IMR-90 (cell line): ENCODE measurements around the gene NOTO. TPM values are rescaled to one million over a fixed set of nuclear protein-coding genes. Genes with fewer than 3 reads are reported as not detected.

Experiments used
- ATAC-seq: fragments of 200-7000 bp; cut with Tn5 transposase; 2 replicates; pipeline ENCODE4 v1.9.1; 2020; ENCODE audit warnings: low read depth, mild to moderate bottlenecking, moderate library complexity
- BruUV-seq: library from RNA; stranded (reverse); fragments of 400-500 nt; replicated peaks from 2 replicates; lab custom pipeline; 2021; lab: Mats Ljungman, UMichigan
- CTCF ChIA-PET: fragments of 300-600 bp; formaldehyde crosslinking; extraction: SDS; loops from one replicate; lab custom pipeline; 2021; ENCODE audit warnings: antibody characterized with exemption; lab: Yijun Ruan, JAX
- POLR2A ChIA-PET: fragments of 300-600 bp; sonication (Branson Sonifier 250); formaldehyde crosslinking; loops from one replicate; lab custom pipeline; 2022; ENCODE audit warnings: antibody characterized with exemption; ENCODE audit not compliant: unreplicated experiment; lab: Charles Lee
- DNase-seq: peaks from one replicate; pipeline ENCODE4 v3.0.0; 2013
- H2AFZ ChIP-seq: replicated peaks from 2 replicates; pipeline ENCODE3; 2013; ENCODE audit warnings: low read length, mild to moderate bottlenecking; ENCODE audit not compliant: poor library complexity
- H2AK5ac ChIP-seq: 2 replicates; pipeline ENCODE4 v1.6.1; 2013; ENCODE audit warnings: low read depth, low read length, inconsistent platforms
- H2AK9ac ChIP-seq: replicated peaks from 2 replicates; pipeline ENCODE3; 2013; ENCODE audit warnings: mild to moderate bottlenecking, low read depth, low read length, moderate library complexity; ENCODE audit not compliant: poor library complexity
- H2BK120ac ChIP-seq: 2 replicates; pipeline ENCODE4 v1.6.1; 2013; ENCODE audit warnings: low read depth, low read length, inconsistent platforms
- H2BK15ac ChIP-seq: 3 replicates; pipeline ENCODE4 v1.6.1; 2013; ENCODE audit warnings: low read depth, low read length, inconsistent platforms
- H2BK20ac ChIP-seq: 2 replicates; pipeline ENCODE4 v1.6.1; 2013; ENCODE audit warnings: low read depth, mild to moderate bottlenecking, inconsistent platforms, low read length, moderate library complexity
- H2BK5ac ChIP-seq: 2 replicates; pipeline ENCODE4 v1.6.1; 2013; ENCODE audit warnings: mild to moderate bottlenecking, low read depth, low read length, inconsistent platforms; ENCODE audit not compliant: poor library complexity, severe bottlenecking
- H3K14ac ChIP-seq: replicated peaks from 2 replicates; pipeline ENCODE4 v1.6.1; 2013; ENCODE audit warnings: low read depth, low read length, inconsistent platforms
- H3K18ac ChIP-seq: 2 replicates; pipeline ENCODE4 v1.6.1; 2013; ENCODE audit warnings: low read depth, low read length, control low read depth
- H3K23ac ChIP-seq: 2 replicates; pipeline ENCODE4 v1.6.1; 2013; ENCODE audit warnings: low read depth, low read length, inconsistent platforms
- H3K27ac ChIP-seq: 2 replicates; pipeline ENCODE4 v1.5.1; 2013; ENCODE audit warnings: mild to moderate bottlenecking, control low read depth, low read length; ENCODE audit not compliant: insufficient read depth
- H3K27me3 ChIP-seq: 2 replicates; pipeline ENCODE4 v1.6.1; 2013; ENCODE audit warnings: low read length; ENCODE audit not compliant: control insufficient read depth, insufficient read depth
- H3K36me3 ChIP-seq: 2 replicates; pipeline ENCODE4 v1.6.1; 2013; ENCODE audit warnings: low read length, mixed read lengths; ENCODE audit not compliant: control insufficient read depth, insufficient read depth
- H3K4ac ChIP-seq: 2 replicates; pipeline ENCODE4 v1.6.1; 2013; ENCODE audit warnings: low read depth, low read length, inconsistent platforms
- H3K4me1 ChIP-seq: 2 replicates; pipeline ENCODE4 v1.6.1; 2013; ENCODE audit warnings: low read length, mixed read lengths; ENCODE audit not compliant: control insufficient read depth, insufficient read depth
- H3K4me2 ChIP-seq: 2 replicates; pipeline ENCODE4 v1.6.1; 2013; ENCODE audit warnings: low read depth, mild to moderate bottlenecking, control low read depth, low read length, moderate library complexity
- H3K4me3 ChIP-seq: 2 replicates; pipeline ENCODE4 v1.5.1; 2013; ENCODE audit warnings: low read depth, mild to moderate bottlenecking, control low read depth, low read length, moderate library complexity; ENCODE audit not compliant: insufficient read depth
- H3K56ac ChIP-seq: 2 replicates; pipeline ENCODE4 v1.6.1; 2013; ENCODE audit warnings: low read length, inconsistent platforms; ENCODE audit not compliant: insufficient read depth; ENCODE audit errors: extremely low read depth
- H3K79me1 ChIP-seq, 2 experiments: 2 replicates each; pipeline ENCODE4 v1.6.1; 2013; ENCODE audit warnings: low read length in 2 of 2, inconsistent platforms in 1 of 2, low read depth in 1 of 2
- H3K9ac ChIP-seq: 2 replicates; pipeline ENCODE4 v1.6.1; 2013; ENCODE audit warnings: low read depth, low read length, control low read depth
- H3K9me1 ChIP-seq: 2 replicates; pipeline ENCODE4 v1.6.1; 2013; ENCODE audit warnings: low read length, inconsistent platforms; ENCODE audit not compliant: insufficient read depth
- H3K9me3 ChIP-seq: 2 replicates; pipeline ENCODE4 v1.6.1; 2013; ENCODE audit warnings: low read length; ENCODE audit not compliant: control insufficient read depth, insufficient read depth
- H4K20me1 ChIP-seq: 2 replicates; pipeline ENCODE4 v1.6.1; 2013; ENCODE audit warnings: low read length, inconsistent platforms; ENCODE audit not compliant: insufficient read depth
- H4K5ac ChIP-seq: 2 replicates; pipeline ENCODE4 v1.6.1; 2013; ENCODE audit warnings: mild to moderate bottlenecking, low read depth, low read length, control low read depth
- H4K8ac ChIP-seq, 2 experiments: 2 replicates each; pipeline ENCODE4 v1.6.1; 2013; ENCODE audit warnings: low read depth in 2 of 2, low read length in 2 of 2, control low read depth in 1 of 2, inconsistent platforms in 1 of 2
- H4K91ac ChIP-seq: 2 replicates; pipeline ENCODE4 v1.6.1; 2013; ENCODE audit warnings: low read depth, low read length, inconsistent platforms; ENCODE audit not compliant: insufficient read depth
- BHLHE40 ChIP-seq: fragments of 150-350 bp; IDR thresholded peaks from 2 replicates; pipeline ENCODE4 v1.6.1; 2016; ENCODE audit warnings: mild to moderate bottlenecking, low read depth, low read length
- CEBPB ChIP-seq: IDR thresholded peaks from 2 replicates; pipeline ENCODE4 v1.6.1; 2012; ENCODE audit warnings: low read depth, low read length, improper control_type of control experiment
- CHD1 ChIP-seq: IDR thresholded peaks from 2 replicates; pipeline ENCODE4 v1.6.1; 2012; ENCODE audit warnings: low read depth, low read length, improper control_type of control experiment
- MAFK ChIP-seq: IDR thresholded peaks from 2 replicates; pipeline ENCODE4 v1.6.1; 2012; ENCODE audit warnings: low read depth, low read length, improper control_type of control experiment
- MAZ ChIP-seq: IDR thresholded peaks from 2 replicates; pipeline ENCODE4 v1.6.1; 2012; ENCODE audit warnings: low read depth, mild to moderate bottlenecking, low read length, improper control_type of control experiment, moderate library complexity, borderline replicate concordance
- MXI1 ChIP-seq: IDR thresholded peaks from 2 replicates; pipeline ENCODE4 v1.6.1; 2012; ENCODE audit warnings: low read depth, mild to moderate bottlenecking, low read length, moderate library complexity, borderline replicate concordance
- NFE2L2 ChIP-seq: fragments of 150-350 bp; IDR thresholded peaks from 2 replicates; pipeline ENCODE4 v1.6.1; 2016; ENCODE audit warnings: low read depth, mild to moderate bottlenecking, low read length
- POLR2A ChIP-seq: IDR thresholded peaks from 2 replicates; pipeline ENCODE4 v1.6.1; 2012; ENCODE audit warnings: mild to moderate bottlenecking, low read depth, low read length
- RAD21 ChIP-seq: IDR thresholded peaks from 2 replicates; pipeline ENCODE4 v1.6.1; 2012; ENCODE audit warnings: low read length, improper control_type of control experiment
- RCOR1 ChIP-seq: IDR thresholded peaks from 2 replicates; pipeline ENCODE4 v1.6.1; 2012; ENCODE audit warnings: mild to moderate bottlenecking, low read length, improper control_type of control experiment; ENCODE audit not compliant: insufficient replicate concordance
- RFX5 ChIP-seq: IDR thresholded peaks from 2 replicates; pipeline ENCODE4 v1.8.0; 2012; ENCODE audit warnings: low read depth, mild to moderate bottlenecking, low read length, moderate library complexity
- SMC3 ChIP-seq: fragments of 150-350 bp; IDR thresholded peaks from 2 replicates; pipeline ENCODE4 v1.6.1; 2016; ENCODE audit warnings: low read depth, mild to moderate bottlenecking, antibody characterized with exemption, low read length, moderate library complexity
- USF2 ChIP-seq: fragments of 150-350 bp; IDR thresholded peaks from 2 replicates; pipeline ENCODE4 v1.6.1; 2017; ENCODE audit warnings: mild to moderate bottlenecking, antibody characterized with exemption, low read length, low read depth
- WGBS, 2 experiments: methylation state at CpG; one replicate each; pipeline versions ENCODE4 v1.1.5 to v1.1.7; 2013; ENCODE audit warnings: missing lambda C conversion rate in 2 of 2; ENCODE audit not compliant: insufficient read length in 1 of 2; ENCODE audit errors: extremely low coverage in 2 of 2; 5-methylcytosine and 5-hydroxymethylcytosine counted together
- dilution Hi-C: fragments of 300-500 bp; cut with HindIII; formaldehyde crosslinking; loops from one replicate; pipeline ENCODE4 v1.14.3; 2018; ENCODE audit warnings: low sequenced_read_pairs; ENCODE audit not compliant: unreplicated experiment
- in situ Hi-C: fragments of 300-500 bp; cut with MboI; formaldehyde crosslinking; loops from 3 replicates; pipeline ENCODE4 v1.14.3; 2019; ENCODE audit warnings: low sequenced_read_pairs, inconsistent platforms, mixed read lengths
- intact Hi-C: fragments of 100-400 bp; cut with micrococcal nuclease; formaldehyde crosslinking; loops from 2 replicates; pipeline ENCODE4 v1.10.0; 2022
- polyA plus RNA-seq, 3 experiments: library from polyadenylated mRNA; depleted of rRNA; stranded (reverse); fragments of >200 nt; gene quantifications; 2 replicates each; pipeline ENCODE4 v1.2.3, GENCODE V29; 2012; ENCODE audit warnings: low replicate concordance in 1 of 3
- total RNA-seq: library from RNA; depleted of rRNA; stranded (reverse); fragments of >200 nt; gene quantifications from 2 replicates; pipeline ENCODE4 v1.2.3, GENCODE V29; 2012

NOTO gene
- total and polyA plus RNA-seq, 2 of the 4 experiments (the other 2 are of a cell fraction), result not detected

- TF ChIP-seq USF2 (no peak), CEBPB (no peak)
These were observed 12.0 kb downstream of the NOTO start, which contains the start of gene SMYD5 (continued) for GRCh38 chr2:73214120-73215035.

DNA sequence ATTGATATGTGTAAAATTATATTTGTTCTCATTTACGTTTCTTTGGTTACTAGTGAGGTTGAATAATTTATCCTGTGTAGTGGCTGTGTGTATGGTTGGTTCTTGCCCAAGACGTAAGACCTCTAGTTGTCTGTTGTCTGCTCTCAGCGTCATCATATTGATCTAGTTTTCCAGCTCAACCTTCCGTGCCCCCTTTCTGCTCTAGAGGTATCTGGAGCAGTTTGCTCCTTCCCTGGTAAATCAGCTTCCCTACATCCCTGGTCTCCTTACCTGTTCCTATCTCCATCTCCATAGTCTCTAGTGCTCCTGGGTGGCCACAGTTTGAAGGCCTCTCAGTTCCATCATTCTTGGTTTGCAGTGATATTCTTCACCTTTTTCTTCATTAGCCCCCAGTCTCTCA is 12.9 kb downstream of the NOTO start:
- 60% methylated on average over 1 of the region's 4 CpGs; no CpG with 5 or more reads in 1 of the 2 experiments for WGBS, 2 experiments
- no peak overlapping the region; the same call in 1 of the 2 replicates for H3K9ac ChIP-seq
- ChIA-PET CTCF (interaction anchor here (0.7 to 1.1 kb wide), 2 partner anchors 19 to 25 kb away, joined by 3 to 5 read pairs; no protein-coding TSS in a partner anchor), POLR2A (no interaction called here)
- in situ Hi-C loops (no loop called here), dilution Hi-C loops (no loop called here), intact Hi-C loops (no loop called here)
- H3K4me2 ChIP-seq, result peak overlapping the region; percentile 17
- H3K9me1 ChIP-seq, result peaks cover 20% of the 10 kb centered on the region
- no peaks in the 10 kb centered on the region; the same call in 1 of the 2 replicates for H3K27me3 ChIP-seq
- H2AFZ ChIP-seq, result no peak overlapping the region
- H2BK5ac ChIP-seq, result no peak overlapping the region
- H2BK120ac ChIP-seq, result no peak overlapping the region
- H4K20me1 ChIP-seq, result no peaks in the 10 kb centered on the region; the same call in 1 of the 2 replicates
- peak overlapping the region; percentile 5; the same call in 1 of the 2 replicates for H3K4ac ChIP-seq
- no peak for DNase-seq
- H3K14ac ChIP-seq, result 0 out of 2 replicates have a peak overlapping the region, but pooled peaks have one; percentile 54
- H4K5ac ChIP-seq, result no peak overlapping the region
- H3K4me1 ChIP-seq, result peaks cover 8% of the 10 kb centered on the region
- no peak overlapping the region for H2AK5ac ChIP-seq
- H3K4me3 ChIP-seq, result no peak overlapping the region
- no peaks in the 10 kb centered on the region; the same call in 1 of the 2 replicates for H3K36me3 ChIP-seq
- peak overlapping the region; percentile 25 to 31; a peak in 1 of 4 replicates for H4K8ac ChIP-seq
- no peak overlapping the region for H2BK20ac ChIP-seq
- no peak overlapping the region for H2BK15ac ChIP-seq
- H3K56ac ChIP-seq, result no peak overlapping the region
- H3K27ac ChIP-seq, result no peak overlapping the region
- no peak overlapping the region for H2AK9ac ChIP-seq
- BruUV-seq, result no TSS peak
- H3K79me1 ChIP-seq, result peaks cover 24 to 48% of the 10 kb centered on the region in 2 experiments; a peak in 3 of 4 replicates
- H3K23ac ChIP-seq, result no peak overlapping the region; the same call in 1 of the 2 replicates
- no peak overlapping the region for H3K18ac ChIP-seq
- ATAC-seq, result no peak
- H4K91ac ChIP-seq, result peak overlapping the region; percentile 10; the same call in 1 of the 2 replicates
- H3K9me3 ChIP-seq, result no peaks in the 10 kb centered on the region
- TF ChIP-seq RCOR1 (no peak), BHLHE40 (no peak), MAZ (no peak), CEBPB (no peak), RFX5 (no peak), RAD21 (no peak), NFE2L2 (no peak), USF2 (no peak), CHD1 (no peak), MAFK (no peak), POLR2A (no peak), MXI1 (no peak), SMC3 (no peak)
